ENCODE data around the gene PWWP2A. TPM values are rescaled to one million over a fixed set of nuclear protein-coding genes. Genes with fewer than 3 reads are reported as not detected.

The PWWP2A gene
- total RNA-seq, 1 donor, result 26.8 TPM

DNA sequence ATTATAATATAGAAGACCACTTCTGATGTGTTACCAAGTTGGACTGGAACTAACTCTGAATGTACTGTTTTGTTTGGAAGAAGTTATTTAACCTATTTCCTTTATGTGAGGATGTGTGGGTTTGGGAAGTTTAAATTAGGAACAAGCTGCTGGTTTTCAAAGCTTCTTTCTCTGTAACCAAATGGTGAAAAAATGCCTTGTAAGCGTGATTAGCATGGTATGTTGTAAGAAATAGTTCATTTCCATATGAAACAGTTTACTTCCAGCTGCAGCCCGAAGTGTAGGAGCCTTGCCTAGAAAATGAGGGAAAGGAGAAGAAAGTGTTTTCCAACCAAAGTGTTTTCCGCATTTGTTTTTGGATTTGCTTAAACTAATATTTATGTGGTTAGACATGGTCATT is 74.3 kb downstream of the PWWP2A start:
- Histone ChIP-seq H3K4me3 (ENCODE audit: insufficient read depth, low read length) (no peak overlapping the region), H3K27ac (ENCODE audit: low read depth, low read length) (peak overlapping the region; percentile 41), H3K9me3 (ENCODE audit: low read depth, low read length) (no peaks in the 10 kb centered on the region), H3K79me2 (ENCODE audit: insufficient read depth, low read length) (no peaks in the 10 kb centered on the region), H3K4me2 (ENCODE audit: insufficient read depth, low read length) (peak overlapping the region; percentile 11), H3K4me1 (ENCODE audit: insufficient read depth, low read length) (peaks cover 11% of the 10 kb centered on the region), H3K36me3 (ENCODE audit: insufficient read depth, low read length) (peaks cover 11% of the 10 kb centered on the region), H3K27me3 (ENCODE audit: insufficient read depth, low read length) (no peaks in the 10 kb centered on the region), H4K20me1 (ENCODE audit: insufficient read depth, low read length) (no peaks in the 10 kb centered on the region), H2AFZ (ENCODE audit: low read length) (no peak overlapping the region)
- DNase-seq (ENCODE audit: insufficient read length, low spot score, missing footprints), result no peak
- TF ChIP-seq, protein P1, sequence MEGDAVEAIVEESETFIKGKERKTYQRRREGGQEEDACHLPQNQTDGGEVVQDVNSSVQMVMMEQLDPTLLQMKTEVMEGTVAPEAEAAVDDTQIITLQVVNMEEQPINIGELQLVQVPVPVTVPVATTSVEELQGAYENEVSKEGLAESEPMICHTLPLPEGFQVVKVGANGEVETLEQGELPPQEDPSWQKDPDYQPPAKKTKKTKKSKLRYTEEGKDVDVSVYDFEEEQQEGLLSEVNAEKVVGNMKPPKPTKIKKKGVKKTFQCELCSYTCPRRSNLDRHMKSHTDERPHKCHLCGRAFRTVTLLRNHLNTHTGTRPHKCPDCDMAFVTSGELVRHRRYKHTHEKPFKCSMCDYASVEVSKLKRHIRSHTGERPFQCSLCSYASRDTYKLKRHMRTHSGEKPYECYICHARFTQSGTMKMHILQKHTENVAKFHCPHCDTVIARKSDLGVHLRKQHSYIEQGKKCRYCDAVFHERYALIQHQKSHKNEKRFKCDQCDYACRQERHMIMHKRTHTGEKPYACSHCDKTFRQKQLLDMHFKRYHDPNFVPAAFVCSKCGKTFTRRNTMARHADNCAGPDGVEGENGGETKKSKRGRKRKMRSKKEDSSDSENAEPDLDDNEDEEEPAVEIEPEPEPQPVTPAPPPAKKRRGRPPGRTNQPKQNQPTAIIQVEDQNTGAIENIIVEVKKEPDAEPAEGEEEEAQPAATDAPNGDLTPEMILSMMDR (IDR thresholded peaks at IDR 0.05; ENCODE audit: extremely low read depth, low read depth, low read length), result no peak

DNA sequence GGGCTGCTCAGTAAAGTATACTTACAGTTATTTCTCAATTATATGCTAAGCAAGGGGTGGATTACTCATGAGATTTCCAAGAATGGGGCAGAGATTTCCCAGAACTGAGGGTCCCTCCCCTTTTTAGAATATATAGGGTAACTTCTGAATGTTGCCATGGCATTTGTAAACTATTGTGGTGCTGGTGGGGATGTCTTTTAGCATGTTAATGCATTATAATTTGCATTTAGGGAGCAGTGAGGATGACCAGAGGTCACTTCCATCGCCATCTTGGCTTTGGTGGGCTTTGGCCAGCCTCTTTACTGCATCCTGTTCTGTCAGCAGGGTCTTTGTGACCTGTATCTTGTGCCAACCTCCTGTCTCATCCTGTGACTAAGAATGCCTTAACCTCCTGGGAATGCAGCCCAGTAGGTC is 74.9 kb downstream of the PWWP2A start:
- Histone ChIP-seq H2AFZ (ENCODE audit: low read length) (no peak overlapping the region), H3K9me3 (ENCODE audit: low read depth, low read length) (no peaks in the 10 kb centered on the region), H3K27me3 (ENCODE audit: insufficient read depth, low read length) (no peaks in the 10 kb centered on the region), H3K4me2 (ENCODE audit: insufficient read depth, low read length) (no peak overlapping the region), H3K79me2 (ENCODE audit: insufficient read depth, low read length) (no peaks in the 10 kb centered on the region), H3K27ac (ENCODE audit: low read depth, low read length) (peak overlapping the region; percentile 16), H3K36me3 (ENCODE audit: insufficient read depth, low read length) (peaks cover 10% of the 10 kb centered on the region), H3K4me1 (ENCODE audit: insufficient read depth, low read length) (peaks cover 11% of the 10 kb centered on the region), H3K4me3 (ENCODE audit: insufficient read depth, low read length) (no peak overlapping the region), H4K20me1 (ENCODE audit: insufficient read depth, low read length) (no peaks in the 10 kb centered on the region)
- DNase-seq (ENCODE audit: insufficient read length, low spot score, missing footprints), result no peak
- TF ChIP-seq, protein P1 (IDR thresholded peaks at IDR 0.05; ENCODE audit: extremely low read depth, low read depth, low read length), result no peak

DNA sequence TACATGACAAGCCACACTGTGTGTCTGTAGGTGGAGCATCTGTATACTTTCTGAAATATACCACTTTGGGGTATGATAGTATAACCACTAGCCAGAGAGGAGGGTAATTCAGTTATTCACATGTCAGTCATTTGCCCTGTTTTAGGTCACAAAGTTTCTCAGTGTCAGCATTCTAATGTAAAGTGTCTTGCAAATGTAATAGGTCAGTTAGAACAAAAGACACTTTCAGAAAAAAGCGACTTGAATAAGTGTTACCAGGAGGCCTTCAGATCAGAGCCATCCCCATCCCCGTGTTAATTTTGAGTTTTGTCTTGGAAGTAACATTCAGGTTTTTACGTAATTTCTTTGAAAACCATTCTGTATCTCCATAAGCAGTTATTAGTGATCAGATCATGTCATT is 76.6 kb downstream of the PWWP2A start:
- Histone ChIP-seq H3K9me3 (ENCODE audit: low read depth, low read length) (no peaks in the 10 kb centered on the region), H2AFZ (ENCODE audit: low read length) (no peak overlapping the region), H3K27ac (ENCODE audit: low read depth, low read length) (no peak overlapping the region), H3K4me1 (ENCODE audit: insufficient read depth, low read length) (peaks cover 11% of the 10 kb centered on the region), H3K4me3 (ENCODE audit: insufficient read depth, low read length) (no peak overlapping the region), H3K79me2 (ENCODE audit: insufficient read depth, low read length) (no peaks in the 10 kb centered on the region), H3K4me2 (ENCODE audit: insufficient read depth, low read length) (no peak overlapping the region), H3K27me3 (ENCODE audit: insufficient read depth, low read length) (no peaks in the 10 kb centered on the region), H4K20me1 (ENCODE audit: insufficient read depth, low read length) (no peaks in the 10 kb centered on the region), H3K36me3 (ENCODE audit: insufficient read depth, low read length) (peaks cover 22% of the 10 kb centered on the region)
- DNase-seq (ENCODE audit: insufficient read length, low spot score, missing footprints), result no peak
- TF ChIP-seq, protein P1 (IDR thresholded peaks at IDR 0.05; ENCODE audit: extremely low read depth, low read depth, low read length), result no peak

Other genes starting within 250 kb of the PWWP2A start
- 0.29 and 0.36 TPM in 2 replicates for gene ADRA1B, start 203.0 kb downstream of the PWWP2A start, total RNA-seq
- gene TTC1, start 110.3 kb downstream of the PWWP2A start, total RNA-seq, result 43.9 and 49.9 TPM in 2 replicates
- not detected in 2 replicates for gene FABP6, start 110.1 kb upstream of the PWWP2A start, total RNA-seq
- 0.88 and 1.1 TPM in 2 replicates for gene CCNJL, start 193.1 kb upstream of the PWWP2A start, total RNA-seq